Measurements from ENCODE around the gene MAPK12.

The MAPK12 gene

GRCh38 chr22:50253046-50253915 lies 8.2 kb downstream of the MAPK12 start:
- no peak for DNase-seq (ENCODE audit: low read depth, low spot score)

GRCh38 chr22:50252082-50253045 lies 9.1 kb downstream of the MAPK12 start:
- DNase-seq (ENCODE audit: low read depth, low spot score), result peak; percentile 84

- DNase-seq (ENCODE audit: low read depth, low spot score), result peak; percentile 26
Measured at GRCh38 chr22:50251477-50252081, 9.9 kb downstream of the MAPK12 start.

- DNase-seq (ENCODE audit: low read depth, low spot score), result peak; percentile 94
Measured at GRCh38 chr22:50250555-50251476, 10.7 kb downstream of the MAPK12 start, which contains the start of gene HDAC10. HDAC10 (minus strand) TSS chr22:50251265; CDS start chr22:50251032, 233 bp downstream.

GRCh38 chr22:50250249-50250554 lies 11.3 kb downstream of the MAPK12 start:
- DNase-seq (ENCODE audit: low read depth, low spot score), result no peak

GRCh38 chr22:50249341-50250248 lies 11.9 kb downstream of the MAPK12 start:
- no peak for DNase-seq (ENCODE audit: low read depth, low spot score)

GRCh38 chr22:50248196-50249081 lies 13.0 kb downstream of the MAPK12 start:
- DNase-seq (ENCODE audit: low read depth, low spot score), result no peak

GRCh38 chr22:50247748-50248147 lies 13.7 kb downstream of the MAPK12 start:
- DNase-seq (ENCODE audit: low read depth, low spot score), result peak; percentile 74

- DNase-seq (ENCODE audit: low read depth, low spot score), result no peak
Measured at GRCh38 chr22:50246242-50247175, 15.0 kb downstream of the MAPK12 start.

- DNase-seq (ENCODE audit: low read depth, low spot score), result peak; percentile 16
Measured at GRCh38 chr22:50245214-50246072, 16.0 kb downstream of the MAPK12 start.

- DNase-seq (ENCODE audit: low read depth, low spot score), result peak; percentile 98
Measured at GRCh38 chr22:50244420-50245213, 16.9 kb downstream of the MAPK12 start, which contains the start of gene TUBGCP6. TUBGCP6 (minus strand) TSS chr22:50245023; CDS start chr22:50244459, 564 bp downstream.

- no peak for DNase-seq (ENCODE audit: low read depth, low spot score)
Measured at GRCh38 chr22:50243685-50244419, 17.6 kb downstream of the MAPK12 start.

- DNase-seq (ENCODE audit: low read depth, low spot score), result no peak
Measured at GRCh38 chr22:50242406-50242949, 19.0 kb downstream of the MAPK12 start.

GRCh38 chr22:50238755-50239154 lies 22.7 kb downstream of the MAPK12 start:
- DNase-seq (ENCODE audit: low read depth, low spot score), result no peak
